HG03520 (cell line): Measurements from ENCODE around the gene NKX1-1.

ENCODE experiments used
- ATAC-seq: cut with Tn5 transposase; IDR thresholded peaks from one replicate; pipeline ENCODE4 v1.9.1; 2021; ENCODE audit warnings: mild to moderate bottlenecking, moderate library complexity; ENCODE audit not compliant: unreplicated experiment

NKX1-1 gene

GRCh38 chr4:1362046-1362445, 44.2 kb downstream of the NKX1-1 start:
- ATAC-seq: no peak

GRCh38 chr4:1361431-1361830, 44.8 kb downstream of the NKX1-1 start:
- ATAC-seq: no peak

DNA sequence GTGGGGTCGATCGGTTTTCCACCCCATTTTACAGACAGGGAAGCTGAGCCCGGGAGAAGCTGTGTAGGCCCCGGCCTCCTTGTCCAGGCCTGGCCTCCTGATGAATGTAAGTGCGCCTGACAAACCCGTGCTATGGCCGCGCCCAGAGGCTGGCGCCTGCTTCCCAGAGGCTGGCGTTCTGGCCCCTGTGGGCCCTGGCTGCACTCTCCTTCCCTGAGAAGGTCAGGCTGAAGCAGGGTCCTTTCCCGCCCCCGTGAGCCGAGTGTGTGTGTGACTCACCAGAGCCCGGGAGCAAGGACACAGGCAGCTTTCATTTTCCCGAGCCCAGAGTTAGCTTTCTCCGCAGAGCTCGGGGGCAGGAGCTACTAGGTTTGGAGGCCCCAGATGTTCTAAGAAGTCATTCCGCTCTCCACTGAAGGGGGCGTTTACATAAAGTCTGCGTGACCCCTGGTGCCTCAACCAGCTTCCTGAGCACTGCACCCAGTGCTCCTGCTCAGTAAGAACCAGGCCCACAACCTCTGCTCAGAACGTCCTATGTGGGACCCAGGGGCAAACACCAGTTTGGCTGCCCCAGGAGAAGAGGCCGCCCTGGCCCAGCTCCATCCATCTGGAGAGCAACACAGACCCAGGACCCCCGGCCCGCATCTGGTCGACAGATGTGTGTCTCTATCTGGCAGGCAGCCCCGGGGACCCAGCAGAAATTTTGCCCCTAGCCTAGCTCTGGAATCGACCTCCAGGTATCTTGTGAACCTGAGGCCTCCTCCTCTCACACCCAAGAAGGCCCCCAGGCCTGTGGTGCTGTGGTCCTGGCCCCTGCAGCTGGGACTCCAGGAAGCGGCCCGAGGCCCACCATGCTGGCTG, 45.6 kb downstream of the NKX1-1 start:
- no peak for ATAC-seq

- ATAC-seq: no peak
Observed at GRCh38 chr4:1359976-1360375, 46.3 kb downstream of the NKX1-1 start.

DNA sequence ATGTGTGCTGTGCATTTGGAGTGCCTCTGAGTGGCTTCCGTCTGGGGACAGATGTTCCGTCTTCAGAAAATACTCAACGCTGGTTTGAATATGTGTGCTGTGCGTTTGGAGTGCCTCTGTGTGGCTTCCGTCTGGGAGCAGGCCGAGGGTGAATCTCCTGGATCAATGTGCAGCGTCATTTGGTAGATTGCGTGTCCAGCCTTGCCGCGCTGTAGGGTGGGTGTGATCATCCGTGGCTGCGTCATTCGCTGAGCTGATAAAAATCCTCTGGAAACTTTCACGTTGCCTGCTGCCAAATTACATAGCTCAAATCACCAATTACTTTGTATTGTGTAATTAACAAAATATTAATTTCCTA, 47.1 kb downstream of the NKX1-1 start:
- no peak for ATAC-seq

DNA sequence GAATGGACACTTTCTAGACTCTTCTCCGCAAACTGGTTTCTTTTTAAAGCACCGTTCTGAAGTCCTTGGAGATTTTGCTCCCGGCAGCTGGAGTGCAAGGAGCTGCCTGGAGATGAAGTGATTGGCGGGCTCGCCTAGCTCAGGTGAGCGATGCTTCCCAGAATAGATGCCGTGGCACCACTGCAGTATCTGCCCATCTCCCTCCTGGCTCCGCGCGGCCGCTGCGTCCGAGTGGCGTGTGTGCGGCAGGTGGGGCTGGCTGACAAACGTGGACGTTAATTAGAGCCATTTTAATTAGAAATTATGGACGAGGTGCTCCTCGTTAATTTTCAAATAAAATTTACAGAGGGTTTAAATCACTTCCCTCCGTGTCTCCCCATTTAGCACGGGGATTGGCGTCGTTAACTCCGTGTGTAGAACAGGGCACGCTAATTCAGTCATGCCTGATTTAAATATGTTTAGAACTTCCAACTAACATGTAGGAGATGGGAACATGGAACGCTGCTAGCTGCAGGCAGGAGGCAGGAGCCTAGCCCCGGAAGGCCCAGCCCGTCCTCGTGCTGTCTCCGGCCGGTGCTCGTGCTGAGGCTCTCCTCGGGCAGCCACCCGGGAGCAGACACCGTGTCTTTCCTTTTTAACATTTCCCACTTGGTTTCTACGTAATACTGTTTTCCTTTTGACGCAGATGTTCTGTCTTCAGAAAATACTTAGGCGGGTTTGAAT, 47.7 kb downstream of the NKX1-1 start:
- ATAC-seq: no peak

GRCh38 chr4:1357356-1358248, 48.6 kb downstream of the NKX1-1 start:
- ATAC-seq: no peak

DNA sequence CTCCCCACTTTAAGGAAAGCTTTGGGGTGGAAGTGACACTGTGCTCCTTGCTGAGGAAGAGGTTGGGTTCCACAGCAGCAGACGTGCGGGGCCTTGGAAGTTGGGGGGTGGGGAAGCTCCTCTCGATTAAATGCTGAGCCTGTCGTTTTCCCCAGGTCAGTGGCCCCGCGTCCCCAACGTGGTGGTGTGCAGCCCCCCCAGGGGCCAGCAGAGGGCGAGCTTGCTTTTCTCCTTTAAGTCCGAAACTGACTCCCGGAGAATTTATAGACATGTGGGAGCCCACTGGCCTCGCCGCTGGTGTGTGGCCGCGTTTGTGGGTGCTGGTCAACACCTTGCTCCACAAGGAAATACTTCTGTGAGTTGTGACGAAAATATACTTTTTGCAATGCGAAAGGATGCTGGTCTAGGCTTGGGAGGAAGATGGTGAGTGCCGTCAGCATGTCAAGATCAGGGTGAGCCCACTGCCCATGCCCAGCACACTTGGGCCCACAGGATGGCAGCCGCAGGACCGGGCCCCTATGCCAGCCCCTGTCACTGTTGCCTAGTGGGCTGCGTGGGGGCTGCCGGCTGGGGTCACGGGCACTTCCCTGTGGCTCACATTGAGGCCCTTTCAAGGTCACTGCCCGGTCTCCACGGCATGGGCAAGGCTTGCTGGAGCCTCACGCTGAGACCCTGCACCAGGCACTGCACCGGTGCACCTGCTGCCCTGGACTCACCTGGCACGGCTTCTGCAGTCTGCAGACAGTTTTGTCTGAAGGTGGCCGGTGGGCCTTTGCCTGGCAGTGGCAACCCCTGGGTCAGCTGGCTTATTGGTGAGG, 49.9 kb downstream of the NKX1-1 start:
- no peak for ATAC-seq

GRCh38 chr4:1355378-1355777, 50.9 kb downstream of the NKX1-1 start:
- no peak for ATAC-seq

GRCh38 chr4:1354983-1355275, 51.3 kb downstream of the NKX1-1 start:
- no peak for ATAC-seq

DNA sequence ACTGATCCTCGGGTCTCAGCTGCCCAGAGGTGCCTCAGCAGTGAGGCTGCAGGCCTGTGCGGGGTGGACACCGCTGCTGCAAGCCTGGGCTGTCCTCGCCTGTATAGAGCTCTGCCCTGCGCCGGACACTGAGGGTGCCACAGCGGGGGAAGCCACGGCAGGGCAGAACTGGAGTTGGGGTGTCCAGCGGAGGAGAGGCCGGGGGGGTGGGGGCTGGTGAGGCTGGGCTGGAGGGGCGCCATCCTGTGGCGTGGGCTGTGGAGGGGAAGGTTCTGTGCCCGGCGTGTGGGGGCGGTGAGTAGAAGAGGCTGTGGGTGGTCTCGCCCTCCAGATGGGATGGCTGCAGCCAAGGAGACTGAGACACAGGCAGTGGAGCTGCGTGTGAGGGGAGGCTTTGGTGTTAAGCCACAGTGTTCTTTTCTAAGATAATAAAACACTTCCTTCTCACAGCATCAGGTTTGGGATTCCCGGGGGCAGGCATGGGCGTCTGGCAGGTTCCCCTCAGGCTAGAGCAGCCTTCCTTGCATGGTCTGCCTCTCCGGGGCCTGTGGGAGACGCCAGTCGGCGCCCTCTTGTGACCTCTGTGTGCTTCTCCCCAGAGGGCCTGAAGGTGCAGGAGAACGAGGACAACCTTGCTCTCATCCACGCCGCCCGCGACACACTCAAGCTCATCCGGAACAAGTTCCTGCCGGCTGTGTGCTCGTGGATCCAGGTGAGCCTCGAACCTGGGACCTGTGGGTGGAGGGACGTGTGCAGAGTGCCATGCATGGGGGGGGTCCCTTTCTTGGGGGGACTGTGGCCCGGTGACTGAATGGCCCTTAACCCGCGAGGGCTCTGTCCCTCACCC, 51.9 kb downstream of the NKX1-1 start:
- ATAC-seq: no peak

DNA sequence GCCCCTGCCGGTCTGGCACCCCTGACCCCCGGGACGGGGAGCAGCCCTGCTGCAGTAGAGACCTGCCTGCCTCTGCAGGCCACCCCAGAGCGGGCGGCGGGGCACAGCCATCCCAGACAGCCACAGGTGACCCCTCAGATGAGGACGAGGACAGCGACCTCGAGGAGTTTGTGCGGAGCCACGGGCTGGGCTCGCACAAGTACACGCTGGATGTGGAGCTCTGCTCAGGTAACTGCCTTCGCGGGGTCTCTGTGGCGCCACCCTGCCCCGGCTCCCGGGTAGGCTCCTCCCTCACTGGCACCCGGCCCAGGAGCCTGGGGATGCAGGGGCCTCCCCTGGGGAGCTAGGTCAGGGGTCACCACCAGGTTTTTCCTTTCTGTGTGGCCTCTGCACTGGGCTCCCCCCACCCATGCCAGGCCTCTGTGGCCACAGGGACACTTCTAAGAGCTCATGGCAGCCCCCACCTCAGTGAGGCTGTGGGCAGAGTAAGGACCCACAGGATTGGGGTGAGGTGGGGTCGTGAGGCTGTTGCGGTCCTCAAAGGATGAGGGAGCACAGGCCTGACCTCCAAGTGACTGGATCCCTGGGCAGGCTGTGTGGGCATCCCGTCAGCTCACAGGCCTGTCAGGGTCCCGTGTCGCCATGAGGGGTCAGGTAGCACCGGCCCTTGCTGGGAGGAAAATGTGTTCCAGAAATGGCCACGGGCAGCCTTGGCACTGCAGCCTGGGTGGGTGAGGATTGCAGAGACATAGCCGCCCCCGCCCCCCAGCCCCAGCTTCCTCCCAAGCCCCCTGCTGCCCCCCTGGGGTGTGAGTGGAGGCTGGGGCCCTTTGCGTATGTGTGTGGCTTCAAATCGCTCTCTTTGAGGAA, 52.8 kb downstream of the NKX1-1 start:
- no peak for ATAC-seq
